IPS DF 6.9 (cell line): ENCODE results near the gene NIPBL.
"Not testable (repeated sequence)": the region's sequence is repeated elsewhere in the genome, so short reads cannot be mapped to it uniquely, and the experiment has no call there.

Source experiments
- DNase-seq: peaks from one replicate; pipeline ENCODE4 v3.0.0-alpha.2; 2013; ENCODE audit warnings: low read depth, low spot score
- H3K27ac ChIP-seq: one replicate; pipeline ENCODE4 v1.5.1; 2013; ENCODE audit warnings: low read length, control low read depth
- H3K27me3 ChIP-seq: 2 replicates; pipeline ENCODE4 v1.6.1; 2013; ENCODE audit warnings: mild to moderate bottlenecking, low read length; ENCODE audit not compliant: control insufficient read depth, insufficient read depth
- H3K36me3 ChIP-seq: 2 replicates; pipeline ENCODE4 v1.6.1; 2013; ENCODE audit warnings: low read length; ENCODE audit not compliant: control insufficient read depth, insufficient read depth
- H3K4me1 ChIP-seq: 2 replicates; pipeline ENCODE4 v1.6.1; 2013; ENCODE audit warnings: low read length; ENCODE audit not compliant: control insufficient read depth, insufficient read depth
- H3K4me3 ChIP-seq: 2 replicates; pipeline ENCODE4 v1.5.1; 2013; ENCODE audit warnings: mild to moderate bottlenecking, low read length
- H3K9me3 ChIP-seq: 2 replicates; pipeline ENCODE4 v1.6.1; 2013; ENCODE audit warnings: low read length, inconsistent platforms; ENCODE audit not compliant: control insufficient read depth, insufficient read depth
- WGBS: extraction: QIAGEN DNeasy Blood & Tissue Kit; methylation state at CpG from one replicate; pipeline ENCODE4 v1.1.7; 2013; ENCODE audit warnings: mixed read lengths, missing lambda C conversion rate; ENCODE audit not compliant: insufficient read length, insufficient coverage; 5-methylcytosine and 5-hydroxymethylcytosine counted together

The NIPBL gene

GRCh38 chr5:36901856-36902255, 25.3 kb downstream of the NIPBL start:
- H3K9me3 ChIP-seq, result no peaks in the 10 kb centered on the region
- no peaks in the 10 kb centered on the region for H3K36me3 ChIP-seq
- no peak overlapping the region for H3K27ac ChIP-seq
- no CpG with 5 or more reads among the region's 3 CpGs for WGBS
- no peak for DNase-seq
- no peaks in the 10 kb centered on the region for H3K27me3 ChIP-seq
- no peak overlapping the region for H3K4me3 ChIP-seq
- no peaks in the 10 kb centered on the region for H3K4me1 ChIP-seq

GRCh38 chr5:36902353-36902752, 25.8 kb downstream of the NIPBL start:
- Histone ChIP-seq H3K27ac (no peak overlapping the region), H3K27me3 (no peaks in the 10 kb centered on the region), H3K4me1 (no peaks in the 10 kb centered on the region), H3K9me3 (no peaks in the 10 kb centered on the region), H3K36me3 (no peaks in the 10 kb centered on the region), H3K4me3 (no peak overlapping the region)
- no CpG with 5 or more reads among the region's 1 CpG for WGBS
- DNase-seq, result no peak

- DNase-seq, result no peak
- no peaks in the 10 kb centered on the region for H3K27me3 ChIP-seq
- H3K4me1 ChIP-seq, result no peaks in the 10 kb centered on the region
- H3K9me3 ChIP-seq, result no peaks in the 10 kb centered on the region
- H3K4me3 ChIP-seq, result no peak overlapping the region
- WGBS, result no CpG with 5 or more reads among the region's 2 CpGs
- no peaks in the 10 kb centered on the region for H3K36me3 ChIP-seq
- no peak overlapping the region for H3K27ac ChIP-seq
These were observed 28.1 kb downstream of the NIPBL start for GRCh38 chr5:36904677-36905076.

- Histone ChIP-seq H3K4me1 (no peaks in the 10 kb centered on the region), H3K9me3 (no peaks in the 10 kb centered on the region), H3K27me3 (no peaks in the 10 kb centered on the region), H3K27ac (no peak overlapping the region), H3K4me3 (no peak overlapping the region), H3K36me3 (no peaks in the 10 kb centered on the region)
- no peak for DNase-seq
- no CpG with 5 or more reads among the region's 2 CpGs for WGBS
These were observed 32.1 kb downstream of the NIPBL start for GRCh38 chr5:36908544-36909260.

GRCh38 chr5:36915653-36916052, 39.1 kb downstream of the NIPBL start:
- Histone ChIP-seq H3K4me3 (no peak overlapping the region), H3K27me3 (no peaks in the 10 kb centered on the region), H3K9me3 (no peaks in the 10 kb centered on the region), H3K4me1 (no peaks in the 10 kb centered on the region), H3K27ac (no peak overlapping the region), H3K36me3 (no peaks in the 10 kb centered on the region)
- DNase-seq, result no peak

- H3K9me3 ChIP-seq, H3K27ac ChIP-seq, H3K36me3 ChIP-seq, H3K4me3 ChIP-seq, H3K27me3 ChIP-seq, H3K4me1 ChIP-seq, DNase-seq: not testable (repeated sequence)
- WGBS, result no CpG with 5 or more reads among the region's 4 CpGs
These were observed 40.0 kb downstream of the NIPBL start for GRCh38 chr5:36916614-36917013.

GRCh38 chr5:36917358-36917757, 40.8 kb downstream of the NIPBL start:
- not testable (repeated sequence) for H3K4me1 ChIP-seq, DNase-seq, H3K27ac ChIP-seq, H3K36me3 ChIP-seq, H3K27me3 ChIP-seq, H3K9me3 ChIP-seq, H3K4me3 ChIP-seq
- no CpG with 5 or more reads among the region's 1 CpG for WGBS

- no peaks in the 10 kb centered on the region for H3K27me3 ChIP-seq
- no peak overlapping the region for H3K4me3 ChIP-seq
- H3K9me3 ChIP-seq, result no peaks in the 10 kb centered on the region
- no peaks in the 10 kb centered on the region for H3K36me3 ChIP-seq
- no peak overlapping the region for H3K27ac ChIP-seq
- H3K4me1 ChIP-seq, result no peaks in the 10 kb centered on the region
- no CpG with 5 or more reads among the region's 2 CpGs for WGBS
- DNase-seq, result no peak
These were observed 42.7 kb downstream of the NIPBL start for GRCh38 chr5:36919238-36919637.

GRCh38 chr5:36919650-36920049, 43.1 kb downstream of the NIPBL start:
- Histone ChIP-seq H3K9me3 (no peaks in the 10 kb centered on the region), H3K4me3 (no peak overlapping the region), H3K4me1 (no peaks in the 10 kb centered on the region), H3K36me3 (no peaks in the 10 kb centered on the region), H3K27me3 (no peaks in the 10 kb centered on the region), H3K27ac (no peak overlapping the region)
- no peak for DNase-seq

- no peak for DNase-seq
- H3K4me3 ChIP-seq, result no peak overlapping the region
- no peaks in the 10 kb centered on the region for H3K4me1 ChIP-seq
- no peak overlapping the region for H3K27ac ChIP-seq
- no peaks in the 10 kb centered on the region for H3K36me3 ChIP-seq
- no CpG with 5 or more reads among the region's 1 CpG for WGBS
- no peaks in the 10 kb centered on the region for H3K27me3 ChIP-seq
- no peaks in the 10 kb centered on the region for H3K9me3 ChIP-seq
These were observed 52.4 kb downstream of the NIPBL start for GRCh38 chr5:36928947-36929346.

GRCh38 chr5:36929438-36929837, 52.9 kb downstream of the NIPBL start:
- Histone ChIP-seq H3K27ac (no peak overlapping the region), H3K9me3 (no peaks in the 10 kb centered on the region)
- no peak for DNase-seq

More at GRCh38 chr5:36929438-36929837, 52.9 kb downstream of the NIPBL start:
- no peaks in the 10 kb centered on the region for H3K4me1 ChIP-seq
- H3K27me3 ChIP-seq, result no peaks in the 10 kb centered on the region
- no peak overlapping the region for H3K4me3 ChIP-seq
- H3K36me3 ChIP-seq, result no peaks in the 10 kb centered on the region
